Fibroblast of lung (primary cell): Measurements from ENCODE around the gene KCNJ6.

Experiments used
- EZH2 ChIP-seq: IDR thresholded peaks from 2 replicates; pipeline ENCODE4 v1.5.1; 2012; ENCODE audit warnings: low read length, control low read depth, mild to moderate bottlenecking; ENCODE audit errors: missing control alignments
- TF ChIP-seq, protein P1 (sequence below), 2 donors: IDR thresholded peaks in 1 of 2; conservative IDR thresholded peaks in 1 of 2; 1 replicate in 1 of 2; 2 replicates in 1 of 2; pipeline ENCODE4 v1.5.1; 2011 to 2012; ENCODE audit warnings: low read length in 2 of 2, control low read depth in 1 of 2, inconsistent platforms in 1 of 2, low read depth in 1 of 2, mild to moderate bottlenecking in 1 of 2

DNA sequence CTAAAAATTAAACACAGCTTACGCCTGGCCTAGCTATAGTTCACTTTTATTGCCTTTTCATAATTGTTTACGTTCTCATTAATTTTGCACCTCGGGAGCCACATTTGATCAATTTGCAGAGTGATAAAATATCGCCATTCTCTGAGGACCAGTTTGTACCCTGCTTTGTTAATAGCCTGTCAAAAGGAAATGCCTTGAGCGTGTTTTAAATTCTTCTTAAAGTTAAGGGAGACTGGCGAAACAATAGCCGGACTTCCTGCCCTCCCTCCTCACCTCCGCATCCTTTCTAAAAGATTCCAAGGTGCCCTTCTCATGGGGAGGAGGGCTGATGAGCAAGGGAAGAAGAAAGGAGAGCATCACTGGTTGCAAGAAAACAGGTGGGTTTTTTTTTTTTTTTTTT is 271.6 kb downstream of the KCNJ6 start:
- TF ChIP-seq, protein P1, sequence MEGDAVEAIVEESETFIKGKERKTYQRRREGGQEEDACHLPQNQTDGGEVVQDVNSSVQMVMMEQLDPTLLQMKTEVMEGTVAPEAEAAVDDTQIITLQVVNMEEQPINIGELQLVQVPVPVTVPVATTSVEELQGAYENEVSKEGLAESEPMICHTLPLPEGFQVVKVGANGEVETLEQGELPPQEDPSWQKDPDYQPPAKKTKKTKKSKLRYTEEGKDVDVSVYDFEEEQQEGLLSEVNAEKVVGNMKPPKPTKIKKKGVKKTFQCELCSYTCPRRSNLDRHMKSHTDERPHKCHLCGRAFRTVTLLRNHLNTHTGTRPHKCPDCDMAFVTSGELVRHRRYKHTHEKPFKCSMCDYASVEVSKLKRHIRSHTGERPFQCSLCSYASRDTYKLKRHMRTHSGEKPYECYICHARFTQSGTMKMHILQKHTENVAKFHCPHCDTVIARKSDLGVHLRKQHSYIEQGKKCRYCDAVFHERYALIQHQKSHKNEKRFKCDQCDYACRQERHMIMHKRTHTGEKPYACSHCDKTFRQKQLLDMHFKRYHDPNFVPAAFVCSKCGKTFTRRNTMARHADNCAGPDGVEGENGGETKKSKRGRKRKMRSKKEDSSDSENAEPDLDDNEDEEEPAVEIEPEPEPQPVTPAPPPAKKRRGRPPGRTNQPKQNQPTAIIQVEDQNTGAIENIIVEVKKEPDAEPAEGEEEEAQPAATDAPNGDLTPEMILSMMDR (conservative IDR thresholded peaks at IDR 0.05 in 1 of 2, IDR thresholded peaks at IDR 0.05 in 1 of 2; ENCODE audit: low read depth in 1 of 2, low read length in 2 of 2): no peak
- no peak for TF ChIP-seq EZH2
